IMR-90 (cell line): ENCODE measurements around the gene SUB1.

Experiments
- CTCF ChIP-seq: conservative IDR thresholded peaks from 2 replicates; pipeline ENCODE4 v1.5.1; 2012; ENCODE audit warnings: mild to moderate bottlenecking, low read depth, low read length, improper control_type of control experiment
- ELK1 ChIP-seq: fragments of 150-350 bp; IDR thresholded peaks from 2 replicates; pipeline ENCODE4 v1.6.1; 2016; ENCODE audit warnings: low read depth, mild to moderate bottlenecking, low read length, moderate library complexity, borderline replicate concordance
- FOS ChIP-seq: fragments of 150-350 bp; IDR thresholded peaks from 2 replicates; pipeline ENCODE4 v1.6.1; 2016; ENCODE audit warnings: low read depth, low read length
- MAFK ChIP-seq: IDR thresholded peaks from 2 replicates; pipeline ENCODE4 v1.6.1; 2012; ENCODE audit warnings: low read depth, low read length, improper control_type of control experiment
- MAZ ChIP-seq: IDR thresholded peaks from 2 replicates; pipeline ENCODE4 v1.6.1; 2012; ENCODE audit warnings: low read depth, mild to moderate bottlenecking, low read length, improper control_type of control experiment, moderate library complexity, borderline replicate concordance
- MXI1 ChIP-seq: IDR thresholded peaks from 2 replicates; pipeline ENCODE4 v1.6.1; 2012; ENCODE audit warnings: low read depth, mild to moderate bottlenecking, low read length, moderate library complexity, borderline replicate concordance
- POLR2A ChIP-seq: IDR thresholded peaks from 2 replicates; pipeline ENCODE4 v1.6.1; 2012; ENCODE audit warnings: mild to moderate bottlenecking, low read depth, low read length
- RCOR1 ChIP-seq: IDR thresholded peaks from 2 replicates; pipeline ENCODE4 v1.6.1; 2012; ENCODE audit warnings: mild to moderate bottlenecking, low read length, improper control_type of control experiment; ENCODE audit not compliant: insufficient replicate concordance
- RFX5 ChIP-seq: IDR thresholded peaks from 2 replicates; pipeline ENCODE4 v1.8.0; 2012; ENCODE audit warnings: low read depth, mild to moderate bottlenecking, low read length, moderate library complexity
- SMC3 ChIP-seq: fragments of 150-350 bp; IDR thresholded peaks from 2 replicates; pipeline ENCODE4 v1.6.1; 2016; ENCODE audit warnings: low read depth, mild to moderate bottlenecking, antibody characterized with exemption, low read length, moderate library complexity
- USF2 ChIP-seq: fragments of 150-350 bp; IDR thresholded peaks from 2 replicates; pipeline ENCODE4 v1.6.1; 2017; ENCODE audit warnings: mild to moderate bottlenecking, antibody characterized with exemption, low read length, low read depth

GRCh38 chr5:32612134-32612888 is 27.0 kb downstream of the SUB1 start:
- TF ChIP-seq MXI1 (no peak), ELK1 (no peak), CTCF (no peak), SMC3 (no peak), POLR2A (no peak), RFX5 (no peak), USF2 (no peak), RCOR1 (no peak), FOS (no peak), MAFK (no peak), MAZ (no peak)
